GM12872 (cell line): Measurements from ENCODE around the gene PTTG1.

Experiments used
- TF ChIP-seq, protein P1 (sequence below): IDR thresholded peaks from 3 replicates; pipeline ENCODE4 v1.5.1; 2011; ENCODE audit warnings: low read depth, mild to moderate bottlenecking, low read length, moderate library complexity; ENCODE audit not compliant: insufficient read depth

The PTTG1 gene

DNA sequence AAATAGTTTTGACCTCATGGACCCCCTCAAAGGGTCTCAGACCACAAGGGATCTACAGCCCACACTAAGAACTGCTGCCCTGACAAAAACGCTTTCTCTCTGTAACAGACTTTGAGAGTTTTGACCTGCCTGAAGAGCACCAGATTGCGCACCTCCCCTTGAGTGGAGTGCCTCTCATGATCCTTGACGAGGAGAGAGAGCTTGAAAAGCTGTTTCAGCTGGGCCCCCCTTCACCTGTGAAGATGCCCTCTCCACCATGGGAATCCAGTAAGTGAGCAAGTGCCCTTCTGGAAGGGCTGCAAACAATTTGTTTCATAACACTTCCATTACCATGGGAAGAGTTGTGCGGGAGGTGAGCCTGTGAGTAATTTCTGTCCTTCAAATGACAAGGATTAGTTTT, 6.0 kb downstream of the PTTG1 start:
- TF ChIP-seq, protein P1, sequence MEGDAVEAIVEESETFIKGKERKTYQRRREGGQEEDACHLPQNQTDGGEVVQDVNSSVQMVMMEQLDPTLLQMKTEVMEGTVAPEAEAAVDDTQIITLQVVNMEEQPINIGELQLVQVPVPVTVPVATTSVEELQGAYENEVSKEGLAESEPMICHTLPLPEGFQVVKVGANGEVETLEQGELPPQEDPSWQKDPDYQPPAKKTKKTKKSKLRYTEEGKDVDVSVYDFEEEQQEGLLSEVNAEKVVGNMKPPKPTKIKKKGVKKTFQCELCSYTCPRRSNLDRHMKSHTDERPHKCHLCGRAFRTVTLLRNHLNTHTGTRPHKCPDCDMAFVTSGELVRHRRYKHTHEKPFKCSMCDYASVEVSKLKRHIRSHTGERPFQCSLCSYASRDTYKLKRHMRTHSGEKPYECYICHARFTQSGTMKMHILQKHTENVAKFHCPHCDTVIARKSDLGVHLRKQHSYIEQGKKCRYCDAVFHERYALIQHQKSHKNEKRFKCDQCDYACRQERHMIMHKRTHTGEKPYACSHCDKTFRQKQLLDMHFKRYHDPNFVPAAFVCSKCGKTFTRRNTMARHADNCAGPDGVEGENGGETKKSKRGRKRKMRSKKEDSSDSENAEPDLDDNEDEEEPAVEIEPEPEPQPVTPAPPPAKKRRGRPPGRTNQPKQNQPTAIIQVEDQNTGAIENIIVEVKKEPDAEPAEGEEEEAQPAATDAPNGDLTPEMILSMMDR: no peak

DNA sequence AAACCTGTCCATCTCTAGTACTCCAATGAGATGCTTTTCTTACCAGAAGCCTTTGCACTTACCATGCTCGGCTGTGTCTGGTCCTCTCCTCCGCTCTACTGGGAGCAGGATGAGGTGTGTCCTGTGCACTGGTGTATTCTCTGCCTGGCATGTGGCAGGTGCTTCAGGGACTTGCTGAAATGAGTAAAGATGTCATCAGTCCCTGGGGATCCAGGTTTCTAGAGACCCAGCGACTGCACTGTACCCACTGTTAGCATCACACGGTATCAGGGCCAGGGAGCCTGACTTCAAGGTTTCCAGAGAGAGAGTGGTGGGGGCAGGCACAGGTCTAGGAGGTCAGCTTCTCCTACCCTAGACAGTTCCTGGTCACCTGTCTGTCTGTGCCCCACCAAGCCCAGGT, 10.5 kb downstream of the PTTG1 start:
- TF ChIP-seq, protein P1: no peak

DNA sequence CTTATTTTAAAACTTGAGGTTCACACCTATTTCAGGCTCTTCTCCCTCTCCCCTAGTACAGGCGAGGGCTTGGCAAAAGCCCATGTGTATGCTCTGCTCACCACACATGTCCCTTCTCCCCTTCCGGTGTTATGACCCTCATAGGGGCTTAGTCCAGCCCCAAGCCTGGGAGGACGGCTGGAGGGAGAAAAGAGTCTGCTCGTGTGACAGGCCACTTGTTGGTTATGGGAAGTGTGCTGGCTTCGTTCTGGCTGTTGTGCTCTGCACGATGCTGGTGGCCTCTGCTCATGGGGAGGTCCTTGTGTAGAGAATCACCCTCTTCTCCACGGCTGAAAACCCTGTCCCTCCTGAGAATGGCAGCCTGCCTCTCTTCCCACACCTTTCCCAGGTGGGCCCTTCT, 11.1 kb downstream of the PTTG1 start:
- TF ChIP-seq, protein P1: no peak

DNA sequence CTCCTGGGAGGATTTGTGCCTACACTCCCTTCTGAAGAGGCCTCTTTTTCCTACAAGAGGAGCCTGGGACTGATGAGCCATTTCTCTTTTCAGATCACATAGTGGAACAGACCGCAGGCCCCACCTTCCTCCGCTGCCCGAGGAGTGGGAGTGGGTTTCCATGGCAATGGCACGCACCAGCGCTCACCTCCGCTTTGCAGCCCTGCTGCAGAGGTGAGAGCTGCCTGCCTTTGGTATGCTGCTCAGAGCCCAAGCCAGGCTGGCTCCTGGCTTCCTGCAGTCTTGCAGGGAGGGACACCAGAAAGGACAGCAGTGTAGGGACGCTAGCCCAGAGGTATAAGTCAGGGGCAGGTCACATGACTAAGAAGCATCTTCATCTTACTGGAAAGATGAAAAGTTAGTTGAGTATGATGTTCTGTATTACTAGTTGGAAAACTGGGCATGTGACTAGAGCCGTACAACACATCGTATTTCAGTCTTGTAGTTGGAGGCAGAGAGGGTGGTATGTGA, 12.4 kb downstream of the PTTG1 start:
- TF ChIP-seq, protein P1: no peak

DNA sequence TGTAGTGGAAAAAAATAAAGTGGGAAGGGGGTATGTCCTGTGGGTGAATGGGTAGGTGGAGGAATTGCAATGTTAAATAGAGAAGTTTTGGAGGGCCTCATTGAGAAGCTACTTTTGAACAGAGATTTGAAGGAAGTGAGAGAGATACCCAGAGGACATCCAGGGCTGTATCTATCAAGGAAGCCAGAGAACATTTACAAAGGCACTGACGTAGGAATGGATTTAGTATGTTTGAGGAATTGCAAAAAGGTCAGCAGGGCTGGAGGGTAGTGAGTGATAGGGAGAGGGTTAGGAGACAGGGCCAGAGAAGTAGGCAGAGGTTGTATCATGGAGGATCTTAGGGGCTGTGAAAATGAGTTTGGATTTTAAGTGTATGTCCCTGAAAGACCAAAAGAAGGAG, 13.9 kb downstream of the PTTG1 start:
- TF ChIP-seq, protein P1: no peak

DNA sequence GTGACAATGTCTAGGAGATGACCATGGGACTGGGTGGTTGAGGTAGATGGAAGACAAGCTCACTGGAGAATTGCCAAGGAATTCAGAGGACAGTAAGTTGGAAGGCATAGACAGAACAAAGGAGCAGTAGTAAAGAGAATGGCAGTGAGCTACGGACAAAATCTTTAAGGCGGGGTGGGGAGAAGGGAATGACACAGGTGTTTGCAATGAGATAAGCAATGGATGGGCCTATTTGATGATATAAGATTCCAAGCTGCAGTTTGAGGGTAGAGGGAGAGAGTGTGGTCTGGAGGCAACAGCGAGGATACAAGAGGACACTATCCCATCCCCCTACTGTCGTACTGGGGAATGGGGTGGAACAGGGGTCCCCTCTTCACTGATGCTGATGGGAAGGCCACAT, 14.4 kb downstream of the PTTG1 start:
- TF ChIP-seq, protein P1: no peak

DNA sequence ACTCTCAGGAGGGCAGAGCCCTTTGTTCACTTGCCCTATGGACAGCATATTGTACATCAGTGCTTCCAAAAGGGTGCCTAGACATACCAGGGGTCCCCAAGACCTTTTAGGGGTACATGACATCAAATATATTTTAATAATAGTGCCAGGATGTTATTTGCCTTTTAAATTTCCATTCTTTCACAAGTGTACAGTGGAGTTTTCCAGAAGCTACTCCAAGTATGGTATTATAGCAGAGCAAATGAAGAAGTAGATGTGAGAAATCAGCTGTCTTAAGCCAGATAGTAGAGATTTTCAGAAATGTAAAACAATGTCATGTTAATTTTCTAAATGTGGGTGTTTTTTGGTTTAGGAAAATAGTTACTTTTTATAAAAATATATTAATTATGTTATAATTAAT, 15.6 kb downstream of the PTTG1 start:
- TF ChIP-seq, protein P1: no peak
